HepG2 (cell line): ENCODE data around the gene GTF2E1. TPM values are rescaled to one million over a fixed set of nuclear protein-coding genes. Genes with fewer than 3 reads are reported as not detected.

Source experiments
- ATAC-seq: fragments of 200-7000 bp; cut with Tn5 transposase; 3 replicates; pipeline ENCODE4 v1.9.1; 2020; ENCODE audit warnings: mild to moderate bottlenecking, moderate library complexity
- BruUV-seq: library from RNA; stranded (reverse); fragments of 400-500 nt; replicated peaks from 2 replicates; lab custom pipeline; 2021; lab: Mats Ljungman, UMichigan
- CTCF ChIA-PET: fragments of 300-600 bp; formaldehyde crosslinking; extraction: SDS; loops from one replicate; lab custom pipeline; 2021; ENCODE audit warnings: low total read pairs, inconsistent platforms, low intra/inter-chr PET ratio; lab: Yijun Ruan, JAX
- POLR2A ChIA-PET: fragments of 350-600 bp; sonication (Branson Sonifier 250); formaldehyde crosslinking; loops from one replicate; lab custom pipeline; 2020; ENCODE audit warnings: antibody characterized with exemption, inconsistent platforms; lab: Yijun Ruan, JAX
- DNase-seq: peaks from one replicate; pipeline ENCODE4 v3.0.0-alpha.2; 2015; ENCODE audit warnings: low spot score
- FAIRE-seq: peaks from 3 replicates; lab custom pipeline; 2011; peaks lifted over from hg19 to GRCh38; lab: Jason Lieb, UNC
- H2AFZ ChIP-seq: one replicate; pipeline ENCODE4 v1.6.1; 2011; ENCODE audit warnings: low read length, inconsistent platforms
- H3K27ac ChIP-seq: fragments of 300-600 bp; 3 replicates; pipeline ENCODE4 v1.8.0; 2011; ENCODE audit warnings: mixed run types, mild to moderate bottlenecking, mixed read lengths, low read length, inconsistent platforms; ENCODE audit not compliant: insufficient read depth; ENCODE audit errors: extremely low read length
- H3K27me3 ChIP-seq, 2 experiments: fragments of 200-600 bp in 1 of 2; 2 replicates in 1 of 2; 3 replicates in 1 of 2; pipeline versions ENCODE4 v1.6.0 to v1.8.0; 2011; ENCODE audit warnings: low read length in 2 of 2, mild to moderate bottlenecking in 2 of 2, moderate library complexity in 2 of 2, inconsistent platforms in 1 of 2; ENCODE audit not compliant: insufficient read depth in 2 of 2, control insufficient read depth in 1 of 2
- H3K36me3 ChIP-seq, 2 experiments: fragments of 200-600 bp in 1 of 2; replicated peaks in 1 of 2; 2 replicates in 1 of 2; 3 replicates in 1 of 2; pipeline versions ENCODE4 v1.5.1 to v1.8.0; 2011; ENCODE audit warnings: low read length in 2 of 2, inconsistent platforms in 1 of 2; ENCODE audit not compliant: insufficient read depth in 2 of 2, control insufficient read depth in 1 of 2
- H3K4me1 ChIP-seq: 2 replicates; pipeline ENCODE4 v1.5.1; 2012; ENCODE audit warnings: low read length, inconsistent platforms; ENCODE audit not compliant: insufficient read depth
- H3K4me2 ChIP-seq: 2 replicates; pipeline ENCODE4 v1.6.0; 2011; ENCODE audit warnings: low read depth, low read length, inconsistent platforms
- H3K4me3 ChIP-seq, 3 experiments: fragments of 200-600 bp in 1 of 3; sonication (generic), shearing (Covaris generic) in 1 of 3; replicated peaks in 1 of 3; 2 replicates each; pipeline ENCODE4 v1.5.1; 2011 to 2016; ENCODE audit warnings: low read length in 3 of 3, inconsistent platforms in 2 of 3, low read depth in 2 of 3, mild to moderate bottlenecking in 2 of 3, control low read depth in 1 of 3, mixed read lengths in 1 of 3; ENCODE audit not compliant: insufficient read depth in 1 of 3
- H3K79me2 ChIP-seq: one replicate; pipeline ENCODE4 v1.6.1; 2011; ENCODE audit warnings: low read length, inconsistent platforms; ENCODE audit not compliant: insufficient read depth
- H3K9ac ChIP-seq: 2 replicates; pipeline ENCODE4 v1.6.0; 2011; ENCODE audit warnings: mild to moderate bottlenecking, low read depth, low read length, inconsistent platforms; ENCODE audit not compliant: insufficient read depth
- H3K9me3 ChIP-seq: 2 replicates; pipeline ENCODE4 v1.5.1; 2012; ENCODE audit warnings: mild to moderate bottlenecking, low read length
- H4K20me1 ChIP-seq: 2 replicates; pipeline ENCODE4 v1.6.0; 2011; ENCODE audit warnings: inconsistent platforms, mild to moderate bottlenecking, low read length, moderate library complexity; ENCODE audit not compliant: insufficient read depth
- AHR ChIP-seq: IDR thresholded peaks from 2 replicates; pipeline ENCODE4 v1.6.1; 2018; ENCODE audit warnings: missing genetic modification reagents, missing compliant biosample characterization
- ERF ChIP-seq: IDR thresholded peaks from 2 replicates; pipeline ENCODE4 v1.6.1; 2018; ENCODE audit warnings: missing biosample characterization, missing genetic modification reagents
- NR1H2 ChIP-seq: sonication (generic); formaldehyde crosslinking; IDR thresholded peaks from 2 replicates; pipeline ENCODE4 v1.8.1; 2022; ENCODE audit warnings: low read depth, missing genetic modification reagents, borderline replicate concordance
- RBAK ChIP-seq: sonication (generic); formaldehyde crosslinking; IDR thresholded peaks from 2 replicates; pipeline ENCODE4 v1.5.1; 2020; ENCODE audit warnings: mild to moderate bottlenecking, missing genetic modification reagents
- ZNF180 ChIP-seq: sonication (generic); formaldehyde crosslinking; IDR thresholded peaks from 2 replicates; pipeline ENCODE4 v1.4.0; 2020; ENCODE audit warnings: low read depth, missing genetic modification reagents, borderline replicate concordance
- ZNF431 ChIP-seq: sonication (generic); formaldehyde crosslinking; IDR thresholded peaks from 2 replicates; pipeline ENCODE4 v1.9.0; 2022; ENCODE audit warnings: missing genetic modification reagents, low read depth, mild to moderate bottlenecking, borderline replicate concordance
- ZNF510 ChIP-seq: sonication (generic); formaldehyde crosslinking; IDR thresholded peaks from 2 replicates; pipeline ENCODE4 v1.4.0; 2020; ENCODE audit warnings: low read depth, mild to moderate bottlenecking, missing genetic modification reagents
- ZNF570 ChIP-seq: sonication (generic); formaldehyde crosslinking; IDR thresholded peaks from 2 replicates; pipeline ENCODE4 v1.4.0; 2020; ENCODE audit warnings: mild to moderate bottlenecking, missing genetic modification reagents, borderline replicate concordance
- ZNF598 ChIP-seq: sonication (generic); formaldehyde crosslinking; IDR thresholded peaks from 2 replicates; pipeline ENCODE4 v1.5.1; 2020; ENCODE audit warnings: mild to moderate bottlenecking, missing genetic modification reagents, borderline replicate concordance
- ZNF724P ChIP-seq: sonication (generic); formaldehyde crosslinking; IDR thresholded peaks from 2 replicates; pipeline ENCODE4 v1.8.0; 2022; ENCODE audit warnings: missing genetic modification reagents, borderline replicate concordance
- WGBS: methylation state at CpG from one replicate; pipeline ENCODE4 v1.1.6; 2017; ENCODE audit warnings: low lambda C conversion rate; 5-methylcytosine and 5-hydroxymethylcytosine counted together
- in situ Hi-C: cut with HindIII; loops from 2 replicates; pipeline ENCODE4 v1.10.0; 2017; ENCODE audit warnings: low pct_unique_long_range_greater_than_20kb; ENCODE audit not compliant: extremely low pct_ligation_motif_present
- intact Hi-C: fragments of 100-400 bp; cut with micrococcal nuclease; formaldehyde crosslinking; loops from one replicate; pipeline ENCODE4 v1.10.0; 2022; ENCODE audit not compliant: unreplicated experiment
- polyA plus RNA-seq, 8 experiments: library from polyadenylated mRNA; depleted of rRNA in 3 of 8; stranded (reverse) in 7 of 8; unstranded in 1 of 8; fragments of >200 nt; fragmentation: Illumina TruSeq in 4 of 8; extraction: Trizol in 4 of 8; gene quantifications; 2 replicates each; pipeline versions ENCODE4 v1.2.1 to v1.2.3, GENCODE V29; 2011 to 2016; ENCODE audit warnings: low read depth in 4 of 8, missing spikeins in 1 of 8, mixed read lengths in 1 of 8; ENCODE audit not compliant: insufficient read depth in 1 of 8
- total RNA-seq, 5 experiments: library from RNA; depleted of rRNA; stranded (reverse); fragments of >200 nt; fragmentation: Illumina TruSeq; extraction: Trizol; gene quantifications; 2 replicates each; pipeline ENCODE4 v1.2.3, GENCODE V29; 2016; ENCODE audit warnings: low read depth in 1 of 5
- TF ChIP-seq, protein P1 (sequence below): sonication (generic); formaldehyde crosslinking; IDR thresholded peaks from 2 replicates; pipeline ENCODE4 v1.4.0; 2020; ENCODE audit warnings: mild to moderate bottlenecking, low read depth, missing genetic modification reagents

The GTF2E1 gene
- total and polyA plus RNA-seq, 2 of the 13 experiments (the other 11 are each of a cell fraction or from before 2014, with no cell fraction given), result 7.7 to 21.5 TPM

DNA sequence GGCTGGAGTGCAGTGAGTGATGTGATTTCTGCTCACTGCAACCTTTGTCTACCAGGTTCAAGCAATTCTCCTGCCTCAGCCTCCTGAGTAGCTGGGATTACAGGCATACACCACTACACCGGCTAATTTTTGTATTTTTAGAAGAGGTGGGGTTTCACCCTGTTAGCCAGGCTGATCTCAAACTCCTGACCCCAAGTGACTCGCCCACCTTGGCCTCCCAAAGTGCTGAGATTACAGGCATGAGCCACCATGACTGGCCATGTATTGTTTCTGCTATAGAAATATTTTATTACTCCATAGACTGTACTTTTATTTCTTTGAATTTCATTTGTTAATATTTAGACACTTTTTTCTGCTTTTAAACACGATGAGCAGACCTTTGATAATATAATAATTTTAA is 60.4 kb downstream of the GTF2E1 start:
- CTCF ChIA-PET, result no interaction called here
- no peaks in the 10 kb centered on the region for H3K4me1 ChIP-seq
- in situ Hi-C loops (no loop called here), intact Hi-C loops (no loop called here)
- ATAC-seq (no peak), DNase-seq (no peak), FAIRE-seq (no peak)
- WGBS, result 0% methylated on average over 3 of the region's 3 CpGs
- no peak overlapping the region for H3K4me2 ChIP-seq
- POLR2A ChIA-PET, result no interaction called here
- H3K9ac ChIP-seq, result no peak overlapping the region
- no TSS peak for BruUV-seq
- no peaks in the 10 kb centered on the region for H4K20me1 ChIP-seq
- TF ChIP-seq NR1H2 (CRISPR knock-in tag), result no peak
- TF ChIP-seq ERF (CRISPR knock-in tag), result no peak
- TF ChIP-seq ZNF598, result no peak
- TF ChIP-seq AHR (CRISPR knock-in tag), result no peak
- TF ChIP-seq ZNF570, result no peak
- TF ChIP-seq ZNF510 (CRISPR knock-in tag), result no peak
- no peak for TF ChIP-seq RBAK
- TF ChIP-seq, protein P1, sequence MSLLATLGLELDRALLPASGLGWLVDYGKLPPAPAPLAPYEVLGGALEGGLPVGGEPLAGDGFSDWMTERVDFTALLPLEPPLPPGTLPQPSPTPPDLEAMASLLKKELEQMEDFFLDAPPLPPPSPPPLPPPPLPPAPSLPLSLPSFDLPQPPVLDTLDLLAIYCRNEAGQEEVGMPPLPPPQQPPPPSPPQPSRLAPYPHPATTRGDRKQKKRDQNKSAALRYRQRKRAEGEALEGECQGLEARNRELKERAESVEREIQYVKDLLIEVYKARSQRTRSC (CRISPR knock-in tag), result no peak
- TF ChIP-seq ZNF431 (CRISPR knock-in tag), result no peak
- TF ChIP-seq ZNF724P, result no peak
- no peak for TF ChIP-seq ZNF180 (CRISPR knock-in tag)
- peaks cover 0 to 4% of the 10 kb centered on the region in 2 experiments; a peak in 1 of 5 replicates for H3K27me3 ChIP-seq
- H3K79me2 ChIP-seq, result no peaks in the 10 kb centered on the region
- no peaks in the 10 kb centered on the region for H3K36me3 ChIP-seq
- no peak overlapping the region for H3K27ac ChIP-seq
- no peaks in the 10 kb centered on the region for H3K9me3 ChIP-seq
- no peak overlapping the region for H3K4me3 ChIP-seq
- H2AFZ ChIP-seq, result no peak overlapping the region
